Measurements from ENCODE around the gene AFAP1L2. TPM values are rescaled to one million over a fixed set of nuclear protein-coding genes. Genes with fewer than 3 reads are reported as not detected.
"Not testable (repeated sequence)": the region's sequence is repeated elsewhere in the genome, so short reads cannot be mapped to it uniquely, and the experiment has no call there.

The AFAP1L2 gene
- total and polyA plus RNA-seq, 4 experiments from 2014 or later: 0.50 to 4.3 (median 2.3) TPM

GRCh38 chr10:114342976-114343375 lies 61.3 kb downstream of the AFAP1L2 start:
- H3K4me3 Mint-ChIP-seq: no peak overlapping the region
- POLR2A ChIA-PET (ENCODE audit: partially characterized antibody): no interaction called here
- peaks cover 0 to 2% of the 10 kb centered on the region in 2 donors for H3K27me3 Mint-ChIP-seq
- no peaks in the 10 kb centered on the region for H3K36me3 ChIP-seq (ENCODE audit: insufficient read depth, low read length)
- no peaks in the 10 kb centered on the region for H3K4me1 ChIP-seq (ENCODE audit: insufficient read depth, low read length)
- no peak for DNase-seq
- no peak overlapping the region for H3K4me3 ChIP-seq (ENCODE audit: low read length in 2 of 2)
- CTCF ChIA-PET (ENCODE audit: partially characterized antibody): no interaction called here
- H3K27ac ChIP-seq (ENCODE audit: low read depth, low read length): no peak overlapping the region
- H3K4me1 Mint-ChIP-seq: no peaks in the 10 kb centered on the region
- no peak overlapping the region for H3K27ac Mint-ChIP-seq
- no peaks in the 10 kb centered on the region for H3K9me3 ChIP-seq (ENCODE audit: control insufficient read depth in 1 of 2, low read length in 2 of 2)
- no peaks in the 10 kb centered on the region for H3K9me3 Mint-ChIP-seq
- no peaks in the 10 kb centered on the region for H3K27me3 ChIP-seq (ENCODE audit: insufficient read depth, low read length)
- intact Hi-C loops (cut with micrococcal nuclease): no loop called here
- H3K36me3 Mint-ChIP-seq: no peaks in the 10 kb centered on the region

GRCh38 chr10:114340816-114341215 lies 63.5 kb downstream of the AFAP1L2 start:
- H3K27me3 Mint-ChIP-seq: peaks cover 0 to 2% of the 10 kb centered on the region in 2 donors
- ChIA-PET POLR2A (ENCODE audit: partially characterized antibody) (no interaction called here), CTCF (ENCODE audit: partially characterized antibody) (no interaction called here)

GRCh38 chr10:114337510-114338462 lies 66.5 kb downstream of the AFAP1L2 start:
- Histone ChIP-seq H3K27me3 (ENCODE audit: insufficient read depth, low read length) (no peaks in the 10 kb centered on the region), H3K4me1 (ENCODE audit: insufficient read depth, low read length) (no peaks in the 10 kb centered on the region), H3K27ac (ENCODE audit: low read depth, low read length) (no peak overlapping the region), H3K9me3 (ENCODE audit: control insufficient read depth in 1 of 2, low read length in 2 of 2) (no peaks in the 10 kb centered on the region), H3K36me3 (ENCODE audit: insufficient read depth, low read length) (no peaks in the 10 kb centered on the region), H3K4me3 (ENCODE audit: low read length in 2 of 2) (no peak overlapping the region)
- intact Hi-C loops (cut with micrococcal nuclease): no loop called here
- DNase-seq: no peak
- H3K9me3 Mint-ChIP-seq: peaks cover 0 to 3% (median 0%) of the 10 kb centered on the region in 8 donors
- POLR2A ChIA-PET (ENCODE audit: partially characterized antibody): no interaction called here
- H3K27ac Mint-ChIP-seq: no peak overlapping the region
- no peaks in the 10 kb centered on the region for H3K36me3 Mint-ChIP-seq
- H3K4me3 Mint-ChIP-seq: no peak overlapping the region
- CTCF ChIA-PET (ENCODE audit: partially characterized antibody): no interaction called here
- peaks cover 0 to 1% of the 10 kb centered on the region in 2 donors for H3K27me3 Mint-ChIP-seq
- no peaks in the 10 kb centered on the region for H3K4me1 Mint-ChIP-seq

More at GRCh38 chr10:114340816-114341215, 63.5 kb downstream of the AFAP1L2 start:
- Histone ChIP-seq H3K9me3 (ENCODE audit: control insufficient read depth in 1 of 2, low read length in 2 of 2) (no peaks in the 10 kb centered on the region), H3K4me1 (ENCODE audit: insufficient read depth, low read length) (no peaks in the 10 kb centered on the region), H3K4me3 (ENCODE audit: low read length in 2 of 2) (no peak overlapping the region), H3K27ac (ENCODE audit: low read depth, low read length) (no peak overlapping the region), H3K36me3 (ENCODE audit: insufficient read depth, low read length) (no peaks in the 10 kb centered on the region), H3K27me3 (ENCODE audit: insufficient read depth, low read length) (no peaks in the 10 kb centered on the region)
- Mint-ChIP-seq H3K36me3 (no peaks in the 10 kb centered on the region), H3K27ac (no peak overlapping the region), H3K4me3 (no peak overlapping the region), H3K9me3 (peaks cover 0 to 3% (median 0%) of the 10 kb centered on the region in 8 donors), H3K4me1 (no peaks in the 10 kb centered on the region)
- intact Hi-C loops (cut with micrococcal nuclease): no loop called here
- no peak for DNase-seq

- DNase-seq: no peak
- H3K27ac ChIP-seq (ENCODE audit: low read depth, low read length): no peak overlapping the region
- ChIA-PET CTCF (ENCODE audit: partially characterized antibody) (no interaction called here), POLR2A (ENCODE audit: partially characterized antibody) (no interaction called here)
- no peak overlapping the region for H3K4me3 ChIP-seq (ENCODE audit: low read length in 2 of 2)
- no peaks in the 10 kb centered on the region for H3K9me3 ChIP-seq (ENCODE audit: control insufficient read depth in 1 of 2, low read length in 2 of 2)
- no peaks in the 10 kb centered on the region for H3K4me1 Mint-ChIP-seq
- no peaks in the 10 kb centered on the region for H3K36me3 ChIP-seq (ENCODE audit: insufficient read depth, low read length)
- H3K9me3 Mint-ChIP-seq: peaks cover 0 to 3% (median 0%) of the 10 kb centered on the region in 8 donors
- H3K27ac Mint-ChIP-seq: peak overlapping the region in 1 of 7 donors; percentile 19
- no peak overlapping the region for H3K4me3 Mint-ChIP-seq
- H3K36me3 Mint-ChIP-seq: no peaks in the 10 kb centered on the region
- H3K27me3 ChIP-seq (ENCODE audit: insufficient read depth, low read length): no peaks in the 10 kb centered on the region
- intact Hi-C loops (cut with micrococcal nuclease): no loop called here
- H3K27me3 Mint-ChIP-seq: peaks cover 0 to 1% of the 10 kb centered on the region in 2 donors
- no peaks in the 10 kb centered on the region for H3K4me1 ChIP-seq (ENCODE audit: insufficient read depth, low read length)
These were observed 67.3 kb downstream of the AFAP1L2 start for GRCh38 chr10:114336823-114337509.

GRCh38 chr10:114335614-114336013 lies 68.7 kb downstream of the AFAP1L2 start:
- H3K4me1 Mint-ChIP-seq: no peaks in the 10 kb centered on the region
- no peak for DNase-seq
- intact Hi-C loops (cut with micrococcal nuclease): no loop called here
- no peak overlapping the region for H3K27ac Mint-ChIP-seq
- Histone ChIP-seq H3K4me3 (ENCODE audit: low read length in 2 of 2) (no peak overlapping the region), H3K4me1 (ENCODE audit: insufficient read depth, low read length) (no peaks in the 10 kb centered on the region), H3K27ac (ENCODE audit: low read depth, low read length) (no peak overlapping the region), H3K36me3 (ENCODE audit: insufficient read depth, low read length) (no peaks in the 10 kb centered on the region), H3K9me3 (ENCODE audit: control insufficient read depth in 1 of 2, low read length in 2 of 2) (no peaks in the 10 kb centered on the region), H3K27me3 (ENCODE audit: insufficient read depth, low read length) (no peaks in the 10 kb centered on the region)
- H3K9me3 Mint-ChIP-seq: peaks cover 0 to 3% (median 0%) of the 10 kb centered on the region in 8 donors
- H3K27me3 Mint-ChIP-seq: peaks cover under 1 to 1% of the 10 kb centered on the region in 2 donors
- POLR2A ChIA-PET (ENCODE audit: partially characterized antibody): no interaction called here
- H3K4me3 Mint-ChIP-seq: no peak overlapping the region
- CTCF ChIA-PET (ENCODE audit: partially characterized antibody): no interaction called here
- H3K36me3 Mint-ChIP-seq: no peaks in the 10 kb centered on the region

- ChIA-PET CTCF (ENCODE audit: partially characterized antibody) (no interaction called here), POLR2A (ENCODE audit: partially characterized antibody) (no interaction called here)
- intact Hi-C loops (cut with micrococcal nuclease): no loop called here
- Mint-ChIP-seq H3K36me3 (no peaks in the 10 kb centered on the region), H3K9me3 (peaks cover 0 to 3% (median 0%) of the 10 kb centered on the region in 8 donors), H3K27me3 (peaks cover 1 to 3% of the 10 kb centered on the region in 2 donors), H3K4me3 (no peak overlapping the region), H3K4me1 (no peaks in the 10 kb centered on the region), H3K27ac (peak overlapping the region in 1 of 7 donors; percentile 32)
- Histone ChIP-seq H3K9me3 (ENCODE audit: control insufficient read depth in 1 of 2, low read length in 2 of 2) (no peaks in the 10 kb centered on the region), H3K27ac (ENCODE audit: low read depth, low read length) (no peak overlapping the region), H3K27me3 (ENCODE audit: insufficient read depth, low read length) (no peaks in the 10 kb centered on the region), H3K4me3 (ENCODE audit: low read length in 2 of 2) (no peak overlapping the region), H3K36me3 (ENCODE audit: insufficient read depth, low read length) (no peaks in the 10 kb centered on the region), H3K4me1 (ENCODE audit: insufficient read depth, low read length) (no peaks in the 10 kb centered on the region)
- DNase-seq: no peak
These were observed 70.0 kb downstream of the AFAP1L2 start for GRCh38 chr10:114334301-114334700.

GRCh38 chr10:114333441-114333840 lies 70.9 kb downstream of the AFAP1L2 start:
- POLR2A ChIA-PET (ENCODE audit: partially characterized antibody); CTCF ChIA-PET (ENCODE audit: partially characterized antibody): not testable (repeated sequence)

More at GRCh38 chr10:114333441-114333840, 70.9 kb downstream of the AFAP1L2 start:
- H3K36me3 ChIP-seq (ENCODE audit: insufficient read depth, low read length); H3K27me3 ChIP-seq (ENCODE audit: insufficient read depth, low read length); H3K9me3 ChIP-seq (ENCODE audit: control insufficient read depth in 1 of 2, low read length in 2 of 2); H3K9me3 Mint-ChIP-seq; DNase-seq; H3K4me1 Mint-ChIP-seq; H3K4me3 ChIP-seq (ENCODE audit: low read length in 2 of 2); H3K36me3 Mint-ChIP-seq; H3K4me3 Mint-ChIP-seq; intact Hi-C loops (cut with micrococcal nuclease); H3K27me3 Mint-ChIP-seq; H3K27ac ChIP-seq (ENCODE audit: low read depth, low read length); H3K4me1 ChIP-seq (ENCODE audit: insufficient read depth, low read length); H3K27ac Mint-ChIP-seq: not testable (repeated sequence)
